ENCODE results near the gene TOGARAM2. TPM values are rescaled to one million over a fixed set of nuclear protein-coding genes. Genes with fewer than 3 reads are reported as not detected.

TOGARAM2 gene
- total and polyA plus RNA-seq, 2 donors: 0.90 to 3.3 TPM

GRCh38 chr2:28980368-28981015 is 606 bp upstream of the TOGARAM2 start:
- 62% methylated on average over 3 of the region's 3 CpGs for WGBS
- H3K36me3 ChIP-seq (ENCODE audit: control insufficient read depth in 2 of 2, insufficient read depth in 2 of 2, low read length in 1 of 2): no peaks in the 10 kb centered on the region
- DNase-seq (ENCODE audit: low read depth in 6 of 9, low spot score in 9 of 9): no peak
- no peak overlapping the region for H3K27ac ChIP-seq (ENCODE audit: low read depth in 1 of 2, low read length in 1 of 2)
- peaks cover 0 to 6% of the 10 kb centered on the region in 2 donors for H3K9me3 ChIP-seq (ENCODE audit: control insufficient read depth in 2 of 2, insufficient read depth in 1 of 2, low read length in 1 of 2)
- H3K4me1 ChIP-seq (ENCODE audit: control insufficient read depth in 2 of 2, insufficient read depth in 2 of 2, low read length in 2 of 2): no peaks in the 10 kb centered on the region
- H3K27me3 ChIP-seq (ENCODE audit: control insufficient read depth in 2 of 2, insufficient read depth in 1 of 2, low read length in 1 of 2): no peaks in the 10 kb centered on the region
- no peak overlapping the region for H3K4me3 ChIP-seq (ENCODE audit: low read length in 2 of 2)

DNA sequence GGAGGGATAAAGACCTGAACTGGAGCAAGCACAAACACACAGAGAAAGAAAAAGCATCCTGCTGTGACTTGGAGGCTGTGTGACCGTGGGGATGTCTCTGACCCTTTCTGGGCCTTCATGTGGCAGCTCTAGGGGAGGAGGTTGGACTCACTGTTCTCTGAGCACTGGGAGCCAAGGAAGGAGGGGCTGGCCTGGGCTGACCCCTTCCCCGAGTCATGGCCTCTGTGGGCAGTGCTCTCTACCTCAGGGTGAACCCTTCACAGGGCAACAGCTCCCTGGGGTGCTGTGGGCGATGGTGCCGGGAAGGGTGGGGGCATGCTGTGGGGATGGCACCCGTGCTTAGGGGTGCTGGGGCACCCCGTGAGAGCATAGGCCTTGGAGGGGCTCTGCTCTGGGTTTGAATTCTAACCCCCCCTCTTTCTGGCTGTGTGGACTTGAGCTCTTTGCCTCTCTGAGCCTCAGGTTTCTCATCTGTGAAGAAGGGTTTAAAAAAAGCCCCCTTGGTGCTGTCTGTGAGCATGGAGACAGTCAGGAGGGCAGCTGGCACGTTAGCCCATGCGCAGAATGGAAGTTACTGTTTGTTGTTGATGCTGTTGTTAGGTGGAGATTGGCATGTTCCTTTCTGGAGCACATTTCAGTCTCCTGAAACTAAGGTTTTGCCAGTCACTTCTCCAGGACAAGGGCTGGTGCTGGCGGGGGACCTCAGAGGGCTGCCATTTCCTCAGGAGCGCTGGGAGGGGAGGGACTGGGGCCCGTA is 700 bp downstream of the TOGARAM2 start:
- Histone ChIP-seq H3K9me3 (ENCODE audit: control insufficient read depth in 2 of 2, insufficient read depth in 1 of 2, low read length in 1 of 2) (peaks cover 0 to 6% of the 10 kb centered on the region in 2 donors), H3K27ac (ENCODE audit: low read depth in 1 of 2, low read length in 1 of 2) (no peak overlapping the region), H3K4me3 (ENCODE audit: low read length in 2 of 2) (no peak overlapping the region), H3K4me1 (ENCODE audit: control insufficient read depth in 2 of 2, insufficient read depth in 2 of 2, low read length in 2 of 2) (no peaks in the 10 kb centered on the region), H3K27me3 (ENCODE audit: control insufficient read depth in 2 of 2, insufficient read depth in 1 of 2, low read length in 1 of 2) (no peaks in the 10 kb centered on the region), H3K36me3 (ENCODE audit: control insufficient read depth in 2 of 2, insufficient read depth in 2 of 2, low read length in 1 of 2) (no peaks in the 10 kb centered on the region)
- 96% methylated on average over 11 of the region's 11 CpGs for WGBS
- no peak for DNase-seq (ENCODE audit: low read depth in 6 of 9, low spot score in 9 of 9)

DNA sequence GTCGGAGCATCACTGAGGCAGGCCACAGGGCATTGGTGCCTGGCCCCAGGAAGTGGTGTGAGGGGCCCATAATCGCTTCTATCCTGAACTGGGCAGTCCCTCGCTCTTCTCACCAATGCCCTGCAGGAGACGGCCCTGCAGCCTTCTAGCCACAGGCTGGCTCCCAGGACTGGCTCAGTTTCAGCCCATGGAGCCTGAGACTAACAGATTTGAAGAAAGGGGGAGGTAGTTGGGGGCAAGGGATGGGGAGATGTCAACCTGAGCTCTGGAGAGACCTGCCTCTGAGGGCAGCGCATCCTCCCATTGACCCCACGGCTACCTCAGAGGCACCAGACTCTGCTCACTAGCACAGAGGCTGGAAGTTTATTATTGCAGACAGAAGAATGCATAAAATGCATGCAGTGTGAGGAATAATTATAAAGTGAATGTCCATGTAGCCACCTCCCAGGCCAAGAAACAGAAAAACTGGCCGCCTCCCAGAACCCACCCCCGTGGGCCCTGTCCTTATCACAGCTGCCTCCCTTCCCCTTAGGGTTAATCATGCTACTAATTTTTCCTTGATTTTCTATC is 1.4 kb downstream of the TOGARAM2 start:
- H3K27me3 ChIP-seq (ENCODE audit: control insufficient read depth in 2 of 2, insufficient read depth in 1 of 2, low read length in 1 of 2): no peaks in the 10 kb centered on the region
- 96% methylated on average over 8 of the region's 8 CpGs for WGBS
- H3K4me3 ChIP-seq (ENCODE audit: low read length in 2 of 2): no peak overlapping the region
- H3K9me3 ChIP-seq (ENCODE audit: control insufficient read depth in 2 of 2, insufficient read depth in 1 of 2, low read length in 1 of 2): peaks cover 0 to 6% of the 10 kb centered on the region in 2 donors
- H3K4me1 ChIP-seq (ENCODE audit: control insufficient read depth in 2 of 2, insufficient read depth in 2 of 2, low read length in 2 of 2): no peaks in the 10 kb centered on the region
- no peaks in the 10 kb centered on the region for H3K36me3 ChIP-seq (ENCODE audit: control insufficient read depth in 2 of 2, insufficient read depth in 2 of 2, low read length in 1 of 2)
- H3K27ac ChIP-seq (ENCODE audit: low read depth in 1 of 2, low read length in 1 of 2): no peak overlapping the region
- no peak for DNase-seq (ENCODE audit: low read depth in 6 of 9, low spot score in 9 of 9)

- Histone ChIP-seq H3K27me3 (ENCODE audit: control insufficient read depth in 2 of 2, insufficient read depth in 1 of 2, low read length in 1 of 2) (no peaks in the 10 kb centered on the region), H3K4me1 (ENCODE audit: control insufficient read depth in 2 of 2, insufficient read depth in 2 of 2, low read length in 2 of 2) (no peaks in the 10 kb centered on the region), H3K9me3 (ENCODE audit: control insufficient read depth in 2 of 2, insufficient read depth in 1 of 2, low read length in 1 of 2) (peaks cover 0 to 6% of the 10 kb centered on the region in 2 donors), H3K4me3 (ENCODE audit: low read length in 2 of 2) (no peak overlapping the region), H3K27ac (ENCODE audit: low read depth in 1 of 2, low read length in 1 of 2) (no peak overlapping the region), H3K36me3 (ENCODE audit: control insufficient read depth in 2 of 2, insufficient read depth in 2 of 2, low read length in 1 of 2) (no peaks in the 10 kb centered on the region)
- DNase-seq (ENCODE audit: low read depth in 6 of 9, low spot score in 9 of 9): no peak
- WGBS: 51% methylated on average over 4 of the region's 4 CpGs
Measured at GRCh38 chr2:28986429-28986828, 5.3 kb downstream of the TOGARAM2 start.

DNA sequence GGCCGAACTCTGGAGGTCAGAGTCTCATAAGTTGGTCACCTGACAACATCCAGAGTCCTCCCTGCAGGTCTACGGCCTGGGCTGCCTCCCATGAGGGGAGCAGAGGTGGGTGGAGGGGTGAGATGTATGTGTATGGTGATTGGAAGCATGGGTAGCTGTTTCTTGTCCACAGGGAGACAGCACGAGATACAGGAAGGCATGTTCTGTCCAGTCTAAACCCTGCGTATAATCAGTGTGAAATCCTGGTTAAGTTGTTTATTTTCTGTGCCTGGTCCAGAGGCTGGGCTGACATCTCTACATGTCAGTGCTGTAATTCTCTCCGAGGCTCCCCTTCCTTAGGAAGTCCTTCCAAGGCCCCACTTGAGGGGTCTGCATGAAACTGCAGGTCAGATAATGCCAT is 8.9 kb downstream of the TOGARAM2 start:
- no peak for DNase-seq (ENCODE audit: low read depth in 6 of 9, low spot score in 9 of 9)
- Histone ChIP-seq H3K36me3 (ENCODE audit: control insufficient read depth in 2 of 2, insufficient read depth in 2 of 2, low read length in 1 of 2) (no peaks in the 10 kb centered on the region), H3K27ac (ENCODE audit: low read depth in 1 of 2, low read length in 1 of 2) (no peak overlapping the region), H3K4me3 (ENCODE audit: low read length in 2 of 2) (no peak overlapping the region), H3K9me3 (ENCODE audit: control insufficient read depth in 2 of 2, insufficient read depth in 1 of 2, low read length in 1 of 2) (no peaks in the 10 kb centered on the region), H3K27me3 (ENCODE audit: control insufficient read depth in 2 of 2, insufficient read depth in 1 of 2, low read length in 1 of 2) (no peaks in the 10 kb centered on the region), H3K4me1 (ENCODE audit: control insufficient read depth in 2 of 2, insufficient read depth in 2 of 2, low read length in 2 of 2) (no peaks in the 10 kb centered on the region)
- 97% methylated on average over 5 of the region's 5 CpGs for WGBS

DNA sequence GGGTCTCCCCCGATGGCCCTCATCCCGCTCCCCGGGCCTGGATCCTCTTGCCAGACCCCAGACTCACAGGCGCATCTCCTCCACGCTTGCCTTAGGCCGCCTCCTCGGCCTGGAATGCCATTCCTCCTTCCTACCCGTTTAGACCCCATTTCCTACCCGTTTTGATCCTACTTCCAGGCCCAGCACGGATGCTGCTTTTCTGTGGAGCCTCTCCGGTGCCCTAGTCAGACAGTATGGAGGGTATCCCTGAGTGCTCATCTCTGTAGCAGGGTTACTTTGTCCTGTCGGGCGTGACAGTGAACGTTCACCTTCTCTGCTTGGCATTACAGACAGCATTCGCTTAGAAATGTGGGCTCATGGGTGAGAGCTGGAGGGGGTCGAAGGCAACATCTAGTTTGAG is 9.3 kb downstream of the TOGARAM2 start:
- DNase-seq (ENCODE audit: low read depth in 6 of 9, low spot score in 9 of 9): no peak
- Histone ChIP-seq H3K36me3 (ENCODE audit: control insufficient read depth in 2 of 2, insufficient read depth in 2 of 2, low read length in 1 of 2) (no peaks in the 10 kb centered on the region), H3K4me3 (ENCODE audit: low read length in 2 of 2) (no peak overlapping the region), H3K27ac (ENCODE audit: low read depth in 1 of 2, low read length in 1 of 2) (no peak overlapping the region), H3K9me3 (ENCODE audit: control insufficient read depth in 2 of 2, insufficient read depth in 1 of 2, low read length in 1 of 2) (no peaks in the 10 kb centered on the region), H3K27me3 (ENCODE audit: control insufficient read depth in 2 of 2, insufficient read depth in 1 of 2, low read length in 1 of 2) (no peaks in the 10 kb centered on the region), H3K4me1 (ENCODE audit: control insufficient read depth in 2 of 2, insufficient read depth in 2 of 2, low read length in 2 of 2) (peaks cover 0 to 2% of the 10 kb centered on the region in 2 donors)
- WGBS: 93% methylated on average over 16 of the region's 16 CpGs

GRCh38 chr2:28991021-28991420 is 9.9 kb downstream of the TOGARAM2 start:
- WGBS: 93% methylated on average over 4 of the region's 4 CpGs
- Histone ChIP-seq H3K36me3 (ENCODE audit: control insufficient read depth in 2 of 2, insufficient read depth in 2 of 2, low read length in 1 of 2) (no peaks in the 10 kb centered on the region), H3K9me3 (ENCODE audit: control insufficient read depth in 2 of 2, insufficient read depth in 1 of 2, low read length in 1 of 2) (no peaks in the 10 kb centered on the region), H3K4me3 (ENCODE audit: low read length in 2 of 2) (no peak overlapping the region), H3K27ac (ENCODE audit: low read depth in 1 of 2, low read length in 1 of 2) (no peak overlapping the region), H3K4me1 (ENCODE audit: control insufficient read depth in 2 of 2, insufficient read depth in 2 of 2, low read length in 2 of 2) (peaks cover 0 to 2% of the 10 kb centered on the region in 2 donors), H3K27me3 (ENCODE audit: control insufficient read depth in 2 of 2, insufficient read depth in 1 of 2, low read length in 1 of 2) (no peaks in the 10 kb centered on the region)
- DNase-seq (ENCODE audit: low read depth in 6 of 9, low spot score in 9 of 9): no peak

DNA sequence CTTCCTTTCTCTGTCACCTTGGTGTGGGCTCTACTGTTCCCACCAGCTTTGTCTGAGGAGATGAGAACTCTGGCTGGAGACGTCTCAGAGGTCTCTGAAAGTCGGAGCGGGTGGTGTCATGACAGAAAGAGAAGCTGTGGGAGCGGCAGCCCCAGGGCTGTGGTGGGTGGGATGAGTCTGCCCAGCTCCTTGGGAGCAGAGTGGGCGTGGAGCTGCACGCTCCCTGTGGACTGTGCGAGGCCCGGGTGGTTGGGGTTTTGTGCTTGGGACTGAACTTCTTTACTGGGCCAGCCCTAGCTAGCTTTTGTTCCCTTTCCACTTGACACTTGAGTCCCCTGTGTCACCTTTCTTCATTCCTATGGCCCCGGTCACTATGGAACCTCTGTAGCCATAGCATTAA is 10.4 kb downstream of the TOGARAM2 start:
- 88% methylated on average over 9 of the region's 9 CpGs for WGBS
- Histone ChIP-seq H3K4me3 (ENCODE audit: low read length in 2 of 2) (no peak overlapping the region), H3K36me3 (ENCODE audit: control insufficient read depth in 2 of 2, insufficient read depth in 2 of 2, low read length in 1 of 2) (no peaks in the 10 kb centered on the region), H3K27me3 (ENCODE audit: control insufficient read depth in 2 of 2, insufficient read depth in 1 of 2, low read length in 1 of 2) (no peaks in the 10 kb centered on the region), H3K27ac (ENCODE audit: low read depth in 1 of 2, low read length in 1 of 2) (no peak overlapping the region), H3K9me3 (ENCODE audit: control insufficient read depth in 2 of 2, insufficient read depth in 1 of 2, low read length in 1 of 2) (no peaks in the 10 kb centered on the region), H3K4me1 (ENCODE audit: control insufficient read depth in 2 of 2, insufficient read depth in 2 of 2, low read length in 2 of 2) (peaks cover 0 to 2% of the 10 kb centered on the region in 2 donors)
- no peak for DNase-seq (ENCODE audit: low read depth in 6 of 9, low spot score in 9 of 9)

GRCh38 chr2:28993206-28993960 is 12.3 kb downstream of the TOGARAM2 start:
- 92% methylated on average over 6 of the region's 6 CpGs for whole genome bisulfite sequencing
- no peaks in the 10 kb centered on the region for H3K9me3 ChIP-seq (ENCODE audit: control insufficient read depth in 2 of 2, insufficient read depth in 1 of 2, low read length in 1 of 2)
- peaks cover 6 to 9% of the 10 kb centered on the region in 2 donors for H3K4me1 ChIP-seq (ENCODE audit: control insufficient read depth in 2 of 2, insufficient read depth in 2 of 2, low read length in 2 of 2)
- no peaks in the 10 kb centered on the region for H3K27me3 ChIP-seq (ENCODE audit: control insufficient read depth in 2 of 2, insufficient read depth in 1 of 2, low read length in 1 of 2)
- no peak for DNase-seq (ENCODE audit: low read depth in 6 of 9, low spot score in 9 of 9)
- no peak overlapping the region for H3K27ac ChIP-seq (ENCODE audit: low read depth in 1 of 2, low read length in 1 of 2)
- no peaks in the 10 kb centered on the region for H3K36me3 ChIP-seq (ENCODE audit: control insufficient read depth in 2 of 2, insufficient read depth in 2 of 2, low read length in 1 of 2)
- H3K4me3 ChIP-seq (ENCODE audit: low read length in 2 of 2): no peak overlapping the region

Measured in thymus (tissue), 11 donors.